ENCODE measurements around the gene COTL1. TPM values are rescaled to one million over a fixed set of nuclear protein-coding genes. Genes with fewer than 3 reads are reported as not detected.
A peak's percentile ranks its signal among the peaks of the same experiment; 100 is the strongest.

The COTL1 gene
- total and polyA plus RNA-seq, 2 donors from 2014 or later, result 122 to 136 TPM

- peaks cover 2 to 90% (median 46%) of the 10 kb centered on the region in 3 donors for H3K36me3 ChIP-seq (ENCODE audit: control insufficient read depth in 2 of 3, insufficient read depth in 3 of 3, low read length in 3 of 3)
- peak in 1 of 5 donors; percentile 71 for DNase-seq
Observed at GRCh38 chr16:84661418-84662060, 43.7 kb upstream of the COTL1 start.

GRCh38 chr16:84660973-84661372 lies 43.1 kb upstream of the COTL1 start:
- no peak for DNase-seq
- no peak for TF ChIP-seq CTCF (IDR thresholded peaks at IDR 0.05; ENCODE audit: borderline replicate concordance, extremely low read depth, insufficient read depth)
- Histone ChIP-seq H3K27me3 (ENCODE audit: control insufficient read depth, insufficient read depth, low read length) (no peaks in the 10 kb centered on the region), H3K9ac (ENCODE audit: low read length in 3 of 3) (no peak overlapping the region), H3K4me1 (ENCODE audit: control insufficient read depth in 2 of 3, insufficient read depth in 2 of 3, low read depth in 1 of 3, low read length in 3 of 3) (no peaks in the 10 kb centered on the region), H3K4me3 (ENCODE audit: low read length in 3 of 3) (no peak overlapping the region), H3K36me3 (ENCODE audit: control insufficient read depth in 2 of 3, insufficient read depth in 3 of 3, low read length in 3 of 3) (peaks cover 2 to 86% (median 46%) of the 10 kb centered on the region in 3 donors), H3K9me3 (ENCODE audit: control insufficient read depth in 2 of 3, insufficient read depth in 1 of 3, low read length in 3 of 3) (no peaks in the 10 kb centered on the region), H3K27ac (ENCODE audit: low read depth in 2 of 2, low read length in 2 of 2) (no peak overlapping the region)
- intact Hi-C loops (cut with DNase I), result no loop called here
- no peak for FAIRE-seq

More at GRCh38 chr16:84661418-84662060, 43.7 kb upstream of the COTL1 start:
- no peak for FAIRE-seq
- H3K9me3 ChIP-seq (ENCODE audit: control insufficient read depth in 2 of 3, insufficient read depth in 1 of 3, low read length in 3 of 3), result no peaks in the 10 kb centered on the region
- H3K9ac ChIP-seq (ENCODE audit: low read length in 3 of 3), result no peak overlapping the region
- H3K4me3 ChIP-seq (ENCODE audit: low read length in 3 of 3), result no peak overlapping the region
- no peaks in the 10 kb centered on the region for H3K4me1 ChIP-seq (ENCODE audit: control insufficient read depth in 2 of 3, insufficient read depth in 2 of 3, low read depth in 1 of 3, low read length in 3 of 3)
- no peaks in the 10 kb centered on the region for H3K27me3 ChIP-seq (ENCODE audit: control insufficient read depth, insufficient read depth, low read length)
- no peak overlapping the region for H3K27ac ChIP-seq (ENCODE audit: low read depth in 2 of 2, low read length in 2 of 2)
- intact Hi-C loops (cut with DNase I), result no loop called here
- TF ChIP-seq CTCF (IDR thresholded peaks at IDR 0.05; ENCODE audit: borderline replicate concordance, extremely low read depth, insufficient read depth), result no peak

DNA sequence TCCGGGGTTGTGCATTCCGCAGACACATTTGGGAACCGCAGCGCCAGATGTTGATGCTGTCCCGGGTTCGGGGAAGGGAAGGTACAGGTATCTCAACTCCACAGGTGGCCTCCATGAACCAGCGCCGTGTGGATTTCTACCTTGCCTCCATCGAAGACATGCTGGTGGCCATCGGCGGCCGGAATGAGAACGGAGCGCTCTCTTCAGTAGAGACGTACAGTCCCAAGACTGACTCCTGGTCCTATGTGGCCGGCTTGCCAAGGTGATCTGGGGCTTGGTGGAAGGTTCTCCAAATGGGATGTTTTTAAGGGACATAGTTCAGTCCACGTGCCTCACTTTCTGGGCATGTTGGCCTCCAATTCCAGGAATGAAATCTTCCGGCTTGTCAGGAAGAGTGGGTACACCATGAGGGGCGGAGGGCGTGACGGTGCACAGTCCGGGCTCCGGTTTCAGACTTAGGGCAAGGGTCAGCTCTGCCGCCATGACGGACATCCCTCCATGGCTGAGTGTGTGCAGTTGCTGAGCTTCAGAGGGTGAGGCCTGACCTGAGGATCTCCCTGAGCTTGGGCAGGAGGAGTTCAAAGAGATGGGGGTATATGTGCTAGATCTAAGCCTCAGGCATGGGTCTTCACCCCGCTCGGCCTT lies 41.9 kb upstream of the COTL1 start:
- DNase-seq (peak in 1 of 5 donors; percentile 66), FAIRE-seq (no peak)
- Histone ChIP-seq H3K9ac (ENCODE audit: low read length in 3 of 3) (no peak overlapping the region), H3K36me3 (ENCODE audit: control insufficient read depth in 2 of 3, insufficient read depth in 3 of 3, low read length in 3 of 3) (peaks cover 2 to 80% (median 46%) of the 10 kb centered on the region in 3 donors), H3K9me3 (ENCODE audit: control insufficient read depth in 2 of 3, insufficient read depth in 1 of 3, low read length in 3 of 3) (no peaks in the 10 kb centered on the region), H3K27ac (ENCODE audit: low read depth in 2 of 2, low read length in 2 of 2) (no peak overlapping the region), H3K4me3 (ENCODE audit: low read length in 3 of 3) (no peak overlapping the region), H3K27me3 (ENCODE audit: control insufficient read depth, insufficient read depth, low read length) (no peaks in the 10 kb centered on the region), H3K4me1 (ENCODE audit: control insufficient read depth in 2 of 3, insufficient read depth in 2 of 3, low read depth in 1 of 3, low read length in 3 of 3) (no peaks in the 10 kb centered on the region)
- no peak for TF ChIP-seq CTCF (IDR thresholded peaks at IDR 0.05; ENCODE audit: borderline replicate concordance, extremely low read depth, insufficient read depth)
- intact Hi-C loops (cut with DNase I), result no loop called here

Measured in kidney (tissue), 14 donors.